NT2/D1 (cell line): ENCODE data around the gene NKAIN1.

Experiments used
- YY1 ChIP-seq: IDR thresholded peaks from 2 replicates; pipeline ENCODE4 v1.6.1; 2011; ENCODE audit not compliant: insufficient read length, insufficient read depth
- ZNF274 ChIP-seq: IDR thresholded peaks from 2 replicates; pipeline ENCODE4 v1.6.1; 2011; ENCODE audit warnings: mild to moderate bottlenecking, low read depth, low read length

GRCh38 chr1:31191281-31191680 lies 48.4 kb downstream of the NKAIN1 start:
- TF ChIP-seq ZNF274 (no peak), YY1 (no peak)
